Esophagus muscularis mucosa (tissue), 3 donors: ENCODE results near the gene HOXA11.

Experiments
- POLR2AphosphoS5 ChIP-seq, 2 donors: sonication (generic); formaldehyde crosslinking; IDR thresholded peaks; one replicate each; pipeline ENCODE4 v1.6.1; 2017; ENCODE audit warnings: antibody characterized with exemption in 2 of 2
- TF ChIP-seq, protein P1 (sequence below), 3 experiments: fragments of 200-600 bp in 2 of 3; fragments of 450-650 bp in 1 of 3; sonication (generic) in 2 of 3; IDR thresholded peaks; one replicate each; pipeline ENCODE4 v1.5.1; 2017 to 2019; ENCODE audit warnings: antibody characterized with exemption in 3 of 3, mild to moderate bottlenecking in 2 of 3, moderate library complexity in 1 of 3

DNA sequence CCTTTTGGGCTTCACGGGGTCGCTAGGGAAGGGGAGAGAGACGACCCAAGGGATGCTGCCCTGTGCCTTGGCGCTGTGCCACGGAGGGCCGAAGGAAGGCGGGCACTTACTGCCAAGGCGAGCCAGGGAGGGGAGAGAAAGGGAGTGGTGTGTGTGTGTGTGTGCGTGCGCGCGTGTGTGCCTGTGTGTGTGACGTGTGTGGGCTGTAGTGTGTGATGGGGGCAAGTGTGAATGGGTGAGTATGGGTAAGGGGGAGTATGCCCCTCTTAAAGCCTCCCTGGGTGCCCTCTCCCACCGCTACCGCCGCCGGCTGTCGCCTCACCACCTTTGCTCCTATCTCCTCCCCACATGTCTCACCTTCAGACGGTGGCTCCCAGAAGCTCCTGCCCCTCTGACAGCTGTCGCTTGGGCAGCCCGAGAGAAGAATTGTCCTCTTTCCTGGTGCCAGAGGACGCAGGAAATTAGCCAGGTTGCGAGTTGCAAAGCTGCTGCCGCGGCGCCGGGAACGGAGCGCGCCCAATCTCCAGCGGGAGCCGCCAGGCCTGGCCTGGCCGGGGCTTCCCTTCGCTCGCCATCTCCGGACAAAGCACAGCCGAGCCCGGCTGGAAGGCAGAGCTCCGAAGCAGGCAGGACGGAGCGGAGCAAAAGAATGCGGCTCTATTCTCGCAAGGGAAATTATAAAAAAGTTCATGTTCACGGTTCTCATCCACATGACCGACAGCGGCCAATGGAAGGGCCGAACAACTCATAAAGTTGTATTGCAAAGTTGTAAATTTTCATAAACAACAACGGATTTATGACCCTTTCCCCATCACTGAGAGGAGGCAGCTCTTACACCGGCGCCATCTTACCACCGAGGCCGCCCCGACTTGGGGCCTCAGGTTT, 32.9 kb downstream of the HOXA11 start, which contains the start of gene HOXA3:
- TF ChIP-seq, protein P1, sequence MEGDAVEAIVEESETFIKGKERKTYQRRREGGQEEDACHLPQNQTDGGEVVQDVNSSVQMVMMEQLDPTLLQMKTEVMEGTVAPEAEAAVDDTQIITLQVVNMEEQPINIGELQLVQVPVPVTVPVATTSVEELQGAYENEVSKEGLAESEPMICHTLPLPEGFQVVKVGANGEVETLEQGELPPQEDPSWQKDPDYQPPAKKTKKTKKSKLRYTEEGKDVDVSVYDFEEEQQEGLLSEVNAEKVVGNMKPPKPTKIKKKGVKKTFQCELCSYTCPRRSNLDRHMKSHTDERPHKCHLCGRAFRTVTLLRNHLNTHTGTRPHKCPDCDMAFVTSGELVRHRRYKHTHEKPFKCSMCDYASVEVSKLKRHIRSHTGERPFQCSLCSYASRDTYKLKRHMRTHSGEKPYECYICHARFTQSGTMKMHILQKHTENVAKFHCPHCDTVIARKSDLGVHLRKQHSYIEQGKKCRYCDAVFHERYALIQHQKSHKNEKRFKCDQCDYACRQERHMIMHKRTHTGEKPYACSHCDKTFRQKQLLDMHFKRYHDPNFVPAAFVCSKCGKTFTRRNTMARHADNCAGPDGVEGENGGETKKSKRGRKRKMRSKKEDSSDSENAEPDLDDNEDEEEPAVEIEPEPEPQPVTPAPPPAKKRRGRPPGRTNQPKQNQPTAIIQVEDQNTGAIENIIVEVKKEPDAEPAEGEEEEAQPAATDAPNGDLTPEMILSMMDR (IDR thresholded peaks at IDR 0.05), result no peak
- TF ChIP-seq POLR2AphosphoS5 (IDR thresholded peaks at IDR 0.05), result peak in 1 of 2 donors; percentile 13
